A549 (cell line): Measurements from ENCODE around the gene PAQR6.

Experiments
- CBX8 ChIP-seq: fragments of 200-600 bp; sonication (generic); IDR thresholded peaks from 2 replicates; pipeline ENCODE4 v1.6.1; 2016
- CEBPB ChIP-seq, 2 experiments: fragments of >200 bp in 1 of 2; sonication (Bioruptor Twin) in 1 of 2; formaldehyde crosslinking in 1 of 2; IDR thresholded peaks; 2 replicates each; pipeline ENCODE4 v1.6.1; 2012 to 2016

- no peak for TF ChIP-seq CBX8
- TF ChIP-seq CEBPB (IDR thresholded peaks at IDR 0.05), result no peak
Measured at GRCh38 chr1:156268336-156268735, 20.5 kb upstream of the PAQR6 start.
